ENCODE data around the gene NR3C2.

DNA sequence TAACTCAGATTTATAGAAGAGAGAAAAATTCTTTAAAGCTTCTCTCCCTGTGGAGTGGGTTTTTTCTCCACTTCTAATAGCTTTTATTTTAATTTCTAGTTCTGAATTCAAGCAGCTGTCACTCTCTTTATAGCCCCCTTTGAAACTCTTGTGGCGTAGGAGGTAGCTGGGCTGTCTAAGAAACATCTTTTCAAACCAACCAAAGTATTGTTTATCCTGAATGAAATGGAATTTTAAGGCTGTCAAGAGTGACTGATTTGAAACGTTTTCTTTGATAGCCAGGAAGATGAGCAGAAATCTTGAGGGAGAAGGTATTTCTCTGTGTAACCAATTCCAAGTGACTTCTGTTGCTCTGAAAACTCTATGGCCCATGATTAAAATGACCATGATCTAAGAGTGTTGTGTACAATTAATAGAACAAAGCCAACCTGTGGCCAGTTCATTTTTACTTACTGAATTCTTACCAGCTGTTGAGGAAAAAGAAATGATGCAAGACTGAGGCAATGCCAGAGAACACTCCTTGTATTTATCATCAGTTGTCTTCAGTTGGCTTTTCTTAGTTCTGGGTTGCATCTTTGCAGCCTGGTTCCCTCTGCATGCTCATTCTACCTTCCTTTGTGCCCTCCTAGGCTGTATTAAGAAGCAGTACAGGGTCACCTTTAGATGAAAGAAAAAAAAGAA is 411.9 kb downstream of the NR3C2 start:
- TF ChIP-seq, protein P1, sequence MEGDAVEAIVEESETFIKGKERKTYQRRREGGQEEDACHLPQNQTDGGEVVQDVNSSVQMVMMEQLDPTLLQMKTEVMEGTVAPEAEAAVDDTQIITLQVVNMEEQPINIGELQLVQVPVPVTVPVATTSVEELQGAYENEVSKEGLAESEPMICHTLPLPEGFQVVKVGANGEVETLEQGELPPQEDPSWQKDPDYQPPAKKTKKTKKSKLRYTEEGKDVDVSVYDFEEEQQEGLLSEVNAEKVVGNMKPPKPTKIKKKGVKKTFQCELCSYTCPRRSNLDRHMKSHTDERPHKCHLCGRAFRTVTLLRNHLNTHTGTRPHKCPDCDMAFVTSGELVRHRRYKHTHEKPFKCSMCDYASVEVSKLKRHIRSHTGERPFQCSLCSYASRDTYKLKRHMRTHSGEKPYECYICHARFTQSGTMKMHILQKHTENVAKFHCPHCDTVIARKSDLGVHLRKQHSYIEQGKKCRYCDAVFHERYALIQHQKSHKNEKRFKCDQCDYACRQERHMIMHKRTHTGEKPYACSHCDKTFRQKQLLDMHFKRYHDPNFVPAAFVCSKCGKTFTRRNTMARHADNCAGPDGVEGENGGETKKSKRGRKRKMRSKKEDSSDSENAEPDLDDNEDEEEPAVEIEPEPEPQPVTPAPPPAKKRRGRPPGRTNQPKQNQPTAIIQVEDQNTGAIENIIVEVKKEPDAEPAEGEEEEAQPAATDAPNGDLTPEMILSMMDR (conservative IDR thresholded peaks at IDR 0.05; ENCODE audit: low read depth, low read length), result no peak
- TF ChIP-seq EZH2 (IDR thresholded peaks at IDR 0.05; ENCODE audit: borderline replicate concordance, low read depth, low read length, poor library complexity, severe bottlenecking), result no peak

Measured in A673 (cell line).